GM12878 (cell line): ENCODE data around the gene GALNS. TPM values are rescaled to one million over a fixed set of nuclear protein-coding genes. Genes with fewer than 3 reads are reported as not detected.
A peak's percentile ranks its signal among the peaks of the same experiment; 100 is the strongest.

Experiments used
- CBFB ChIP-seq: IDR thresholded peaks from 2 replicates; pipeline ENCODE4 v1.6.1; 2016; ENCODE audit warnings: antibody characterized with exemption, low read depth
- CBX5 ChIP-seq: sonication (generic); IDR thresholded peaks from 2 replicates; pipeline ENCODE4 v1.6.1; 2016; ENCODE audit warnings: low read depth, moderate library complexity, mild to moderate bottlenecking, inconsistent platforms
- CREB1 ChIP-seq: IDR thresholded peaks from 2 replicates; pipeline ENCODE4 v1.6.1; 2012; ENCODE audit warnings: low read depth, mild to moderate bottlenecking, inconsistent platforms
- FOXK2 ChIP-seq: fragments of 450-650 bp; IDR thresholded peaks from 2 replicates; pipeline ENCODE4 v1.6.1; 2017; ENCODE audit warnings: mild to moderate bottlenecking, moderate library complexity
- NRF1 ChIP-seq: conservative IDR thresholded peaks from 2 replicates; pipeline ENCODE4 v1.6.1; 2011; ENCODE audit warnings: mild to moderate bottlenecking, low read depth, low read length, improper control_type of control experiment
- RAD21 ChIP-seq: IDR thresholded peaks from 2 replicates; pipeline ENCODE4 v1.6.1; 2011; ENCODE audit warnings: mild to moderate bottlenecking, low read depth, low read length, moderate library complexity; ENCODE audit not compliant: insufficient read depth
- RBBP5 ChIP-seq: fragments of 200-600 bp; sonication (generic); conservative IDR thresholded peaks from 2 replicates; pipeline ENCODE4 v1.6.1; 2016
- RCOR1 ChIP-seq: conservative IDR thresholded peaks from 2 replicates; pipeline ENCODE4 v1.6.1; 2012; ENCODE audit warnings: low read depth, low read length, improper control_type of control experiment
- RELA ChIP-seq: fragments of 450-650 bp; IDR thresholded peaks from 2 replicates; pipeline ENCODE4 v1.8.0; 2014; ENCODE audit warnings: borderline replicate concordance; ENCODE audit not compliant: partially characterized antibody
- RUNX3 ChIP-seq: IDR thresholded peaks from 2 replicates; pipeline ENCODE4 v1.6.1; 2012; ENCODE audit warnings: low read length, inconsistent platforms
- SP1 ChIP-seq: IDR thresholded peaks from one replicate; pipeline ENCODE4 v1.6.1; 2011; ENCODE audit warnings: low read depth, low read length
- SREBF2 ChIP-seq: IDR thresholded peaks from 2 replicates; pipeline ENCODE4 v1.6.1; 2012; ENCODE audit warnings: mild to moderate bottlenecking, low read length
- TAF1 ChIP-seq: IDR thresholded peaks from 2 replicates; pipeline ENCODE4 v1.6.1; 2011; ENCODE audit warnings: mild to moderate bottlenecking, low read depth, low read length, borderline replicate concordance
- TCF3 ChIP-seq: IDR thresholded peaks from 2 replicates; pipeline ENCODE4 v1.6.1; 2012; ENCODE audit warnings: low read depth, mild to moderate bottlenecking, low read length, borderline replicate concordance; ENCODE audit not compliant: insufficient read depth
- ZNF217 ChIP-seq: fragments of 450-650 bp; IDR thresholded peaks from 2 replicates; pipeline ENCODE4 v1.6.1; 2017; ENCODE audit warnings: antibody characterized with exemption, mild to moderate bottlenecking
- ZNF622 ChIP-seq: fragments of 450-650 bp; IDR thresholded peaks from 2 replicates; pipeline ENCODE4 v1.6.1; 2017; ENCODE audit warnings: mild to moderate bottlenecking, inconsistent platforms
- polyA plus RNA-seq, 11 experiments: library from polyadenylated mRNA; depleted of rRNA in 4 of 11; unstranded in 6 of 11; stranded (reverse) in 5 of 11; fragments of >200 nt; fragmentation: Nextera tagmentation in 4 of 11; fragmentation: Illumina TruSeq in 1 of 11; extraction: Ambion mirVana in 4 of 11; extraction: Trizol in 1 of 11; gene quantifications; 1 replicate in 1 of 11; 2 replicates in 10 of 11; pipeline versions ENCODE4 v1.2.1 to v1.2.3, GENCODE V29; 2011 to 2016; ENCODE audit warnings: inconsistent platforms in 2 of 11, missing spikeins in 2 of 11, low read depth in 1 of 11
- total RNA-seq, 4 experiments: library from RNA; depleted of rRNA in 3 of 4; stranded (reverse); fragments of >200 nt in 3 of 4; fragmentation: Illumina TruSeq in 1 of 4; extraction: Trizol in 1 of 4; gene quantifications; 2 replicates each; pipeline versions ENCODE4 v1.2.1 to v1.2.3, GENCODE V29; 2013 to 2021
- TF ChIP-seq, protein P1 (sequence below): fragments of 450-650 bp; conservative IDR thresholded peaks from 2 replicates; pipeline ENCODE4 v1.6.1; 2017; ENCODE audit warnings: mild to moderate bottlenecking, moderate library complexity
- TF ChIP-seq, protein P2 (sequence below): fragments of 450-650 bp; IDR thresholded peaks from 2 replicates; pipeline ENCODE4 v1.6.1; 2016; ENCODE audit warnings: mild to moderate bottlenecking
- TF ChIP-seq, protein P3 (sequence below): fragments of 450-650 bp; IDR thresholded peaks from 2 replicates; pipeline ENCODE4 v1.6.1; 2017; ENCODE audit warnings: mild to moderate bottlenecking, moderate library complexity

The GALNS gene
- total and polyA plus RNA-seq, 10 of the 15 experiments (the other 5 are each of a cell fraction or from before 2014, with no cell fraction given): 0.37 to 12.4 (median 5.3) TPM

DNA sequence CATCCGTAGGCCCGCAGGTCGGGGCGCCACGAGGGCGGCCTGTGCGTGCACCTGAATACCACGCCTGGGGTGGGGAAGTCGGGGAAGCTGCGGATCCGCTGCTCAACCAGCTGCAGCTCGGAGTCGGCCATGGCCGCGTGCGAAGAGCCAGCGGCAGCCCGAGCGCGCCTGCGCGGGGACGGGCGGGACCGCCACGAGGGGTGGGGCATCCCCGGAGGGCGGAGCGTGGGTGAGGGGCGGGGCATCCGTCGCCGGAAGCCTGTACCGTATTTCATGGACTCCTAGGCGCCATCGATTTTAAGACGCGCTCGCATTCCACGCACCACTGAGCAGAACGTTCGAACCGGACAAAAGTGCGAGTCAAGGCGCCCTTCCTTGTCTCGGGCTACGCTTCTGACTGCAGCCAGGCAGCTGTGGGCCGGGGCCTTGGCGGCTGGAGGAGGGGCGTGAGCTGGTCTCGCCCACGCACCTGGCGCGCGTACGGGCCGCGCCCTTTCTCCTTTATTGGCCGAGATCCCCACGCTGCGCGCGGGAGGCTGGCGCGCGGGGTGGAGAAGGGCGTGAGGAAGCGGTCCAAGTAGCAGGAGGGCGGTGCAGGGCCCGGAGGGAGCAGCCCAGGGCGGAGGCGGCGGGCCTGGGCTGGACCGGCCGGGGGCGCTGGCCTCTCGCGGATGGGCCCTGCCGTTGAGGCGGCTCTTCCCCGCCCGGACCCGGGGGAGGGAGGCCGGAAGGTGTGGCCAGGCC lies 44.8 kb downstream of the GALNS start, which contains the start of gene APRT (continued):
- no peak for TF ChIP-seq ZNF622
- no peak for TF ChIP-seq RUNX3
- no peak for TF ChIP-seq FOXK2
- TF ChIP-seq ZNF217: peak; percentile 76; the same call in 1 of the 2 replicates
- peak; percentile 74; the same call in 1 of the 2 replicates for TF ChIP-seq TAF1
- 0 out of 2 replicates have a peak, but pooled peaks have one; percentile 13 for TF ChIP-seq CBFB
- TF ChIP-seq CBX5: no peak
- TF ChIP-seq TCF3: 0 out of 2 replicates have a peak, but pooled peaks have one; percentile 18
- TF ChIP-seq RELA: peak; percentile 25
- TF ChIP-seq, protein P1, sequence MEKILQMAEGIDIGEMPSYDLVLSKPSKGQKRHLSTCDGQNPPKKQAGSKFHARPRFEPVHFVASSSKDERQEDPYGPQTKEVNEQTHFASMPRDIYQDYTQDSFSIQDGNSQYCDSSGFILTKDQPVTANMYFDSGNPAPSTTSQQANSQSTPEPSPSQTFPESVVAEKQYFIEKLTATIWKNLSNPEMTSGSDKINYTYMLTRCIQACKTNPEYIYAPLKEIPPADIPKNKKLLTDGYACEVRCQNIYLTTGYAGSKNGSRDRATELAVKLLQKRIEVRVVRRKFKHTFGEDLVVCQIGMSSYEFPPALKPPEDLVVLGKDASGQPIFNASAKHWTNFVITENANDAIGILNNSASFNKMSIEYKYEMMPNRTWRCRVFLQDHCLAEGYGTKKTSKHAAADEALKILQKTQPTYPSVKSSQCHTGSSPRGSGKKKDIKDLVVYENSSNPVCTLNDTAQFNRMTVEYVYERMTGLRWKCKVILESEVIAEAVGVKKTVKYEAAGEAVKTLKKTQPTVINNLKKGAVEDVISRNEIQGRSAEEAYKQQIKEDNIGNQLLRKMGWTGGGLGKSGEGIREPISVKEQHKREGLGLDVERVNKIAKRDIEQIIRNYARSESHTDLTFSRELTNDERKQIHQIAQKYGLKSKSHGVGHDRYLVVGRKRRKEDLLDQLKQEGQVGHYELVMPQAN: 0 out of 2 replicates have a peak, but pooled peaks have one; percentile 63
- no peak for TF ChIP-seq RBBP5
- no peak for TF ChIP-seq CREB1
- TF ChIP-seq RAD21: 0 out of 2 replicates have a peak, but pooled peaks have one; percentile 30
- 0 out of 2 replicates have a peak, but pooled peaks have one; percentile 28 for TF ChIP-seq RCOR1
- TF ChIP-seq, protein P2, sequence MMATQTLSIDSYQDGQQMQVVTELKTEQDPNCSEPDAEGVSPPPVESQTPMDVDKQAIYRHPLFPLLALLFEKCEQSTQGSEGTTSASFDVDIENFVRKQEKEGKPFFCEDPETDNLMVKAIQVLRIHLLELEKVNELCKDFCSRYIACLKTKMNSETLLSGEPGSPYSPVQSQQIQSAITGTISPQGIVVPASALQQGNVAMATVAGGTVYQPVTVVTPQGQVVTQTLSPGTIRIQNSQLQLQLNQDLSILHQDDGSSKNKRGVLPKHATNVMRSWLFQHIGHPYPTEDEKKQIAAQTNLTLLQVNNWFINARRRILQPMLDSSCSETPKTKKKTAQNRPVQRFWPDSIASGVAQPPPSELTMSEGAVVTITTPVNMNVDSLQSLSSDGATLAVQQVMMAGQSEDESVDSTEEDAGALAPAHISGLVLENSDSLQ: no peak
- TF ChIP-seq, protein P3, sequence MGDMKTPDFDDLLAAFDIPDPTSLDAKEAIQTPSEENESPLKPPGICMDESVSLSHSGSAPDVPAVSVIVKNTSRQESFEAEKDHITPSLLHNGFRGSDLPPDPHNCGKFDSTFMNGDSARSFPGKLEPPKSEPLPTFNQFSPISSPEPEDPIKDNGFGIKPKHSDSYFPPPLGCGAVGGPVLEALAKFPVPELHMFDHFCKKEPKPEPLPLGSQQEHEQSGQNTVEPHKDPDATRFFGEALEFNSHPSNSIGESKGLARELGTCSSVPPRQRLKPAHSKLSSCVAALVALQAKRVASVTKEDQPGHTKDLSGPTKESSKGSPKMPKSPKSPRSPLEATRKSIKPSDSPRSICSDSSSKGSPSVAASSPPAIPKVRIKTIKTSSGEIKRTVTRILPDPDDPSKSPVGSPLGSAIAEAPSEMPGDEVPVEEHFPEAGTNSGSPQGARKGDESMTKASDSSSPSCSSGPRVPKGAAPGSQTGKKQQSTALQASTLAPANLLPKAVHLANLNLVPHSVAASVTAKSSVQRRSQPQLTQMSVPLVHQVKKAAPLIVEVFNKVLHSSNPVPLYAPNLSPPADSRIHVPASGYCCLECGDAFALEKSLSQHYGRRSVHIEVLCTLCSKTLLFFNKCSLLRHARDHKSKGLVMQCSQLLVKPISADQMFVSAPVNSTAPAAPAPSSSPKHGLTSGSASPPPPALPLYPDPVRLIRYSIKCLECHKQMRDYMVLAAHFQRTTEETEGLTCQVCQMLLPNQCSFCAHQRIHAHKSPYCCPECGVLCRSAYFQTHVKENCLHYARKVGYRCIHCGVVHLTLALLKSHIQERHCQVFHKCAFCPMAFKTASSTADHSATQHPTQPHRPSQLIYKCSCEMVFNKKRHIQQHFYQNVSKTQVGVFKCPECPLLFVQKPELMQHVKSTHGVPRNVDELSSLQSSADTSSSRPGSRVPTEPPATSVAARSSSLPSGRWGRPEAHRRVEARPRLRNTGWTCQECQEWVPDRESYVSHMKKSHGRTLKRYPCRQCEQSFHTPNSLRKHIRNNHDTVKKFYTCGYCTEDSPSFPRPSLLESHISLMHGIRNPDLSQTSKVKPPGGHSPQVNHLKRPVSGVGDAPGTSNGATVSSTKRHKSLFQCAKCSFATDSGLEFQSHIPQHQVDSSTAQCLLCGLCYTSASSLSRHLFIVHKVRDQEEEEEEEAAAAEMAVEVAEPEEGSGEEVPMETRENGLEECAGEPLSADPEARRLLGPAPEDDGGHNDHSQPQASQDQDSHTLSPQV: no peak
- TF ChIP-seq SREBF2: no peak
- TF ChIP-seq NRF1: peak; percentile 68
- TF ChIP-seq SP1: peak; percentile 49
